GM18519 (cell line): ENCODE measurements around the gene CPNE6.

Source experiments
- ATAC-seq: cut with Tn5 transposase; IDR thresholded peaks from one replicate; pipeline ENCODE4 v1.9.1; 2021; ENCODE audit warnings: mild to moderate bottlenecking, moderate library complexity; ENCODE audit not compliant: unreplicated experiment, low FRiP score

Gene CPNE6

DNA sequence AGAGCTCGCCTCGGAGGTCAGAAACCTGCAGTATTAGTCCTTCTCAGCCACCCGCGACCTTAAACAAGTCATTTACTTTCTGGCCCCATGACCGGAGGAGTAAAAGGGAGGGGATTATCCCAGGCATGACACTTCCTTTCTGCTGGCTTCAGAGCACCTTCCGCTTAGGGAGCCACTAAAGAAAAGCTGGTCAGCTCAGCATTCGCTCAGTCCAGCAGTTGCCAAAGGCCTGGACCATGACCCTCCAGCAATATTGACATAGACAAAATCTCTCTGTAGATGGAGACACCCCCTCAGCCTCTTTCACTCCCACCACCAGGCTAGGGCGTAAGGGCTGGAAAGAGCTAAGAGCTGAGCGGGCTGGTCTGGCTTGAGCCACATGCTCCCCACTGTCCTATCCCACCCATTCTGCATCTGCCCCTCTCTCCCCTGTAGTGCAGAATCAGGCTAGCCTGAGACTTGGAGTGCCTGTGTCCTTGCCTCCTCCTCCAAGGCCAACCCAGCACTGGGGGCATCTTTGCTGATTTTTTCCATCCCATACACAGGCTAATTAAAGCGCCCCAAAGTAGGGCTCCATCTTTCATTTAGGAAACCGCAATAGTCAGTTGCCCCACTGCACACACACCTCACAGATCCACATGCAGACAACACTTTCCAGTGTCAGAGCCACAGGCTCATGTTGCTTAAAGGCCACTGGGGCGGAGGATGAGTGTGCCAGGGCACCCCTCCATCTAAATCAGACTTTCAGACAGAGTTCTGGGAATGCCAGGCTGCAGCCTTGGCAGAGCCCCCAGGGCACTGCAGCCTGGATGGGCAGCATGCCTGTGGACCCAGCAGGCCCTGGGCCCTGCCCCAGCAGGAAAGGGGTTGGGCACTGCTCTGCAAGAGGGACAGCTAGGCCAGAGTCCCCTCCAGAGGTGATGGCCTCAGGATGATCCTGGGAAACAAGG is 4.0 kb upstream of the CPNE6 start:
- ATAC-seq, result no peak

DNA sequence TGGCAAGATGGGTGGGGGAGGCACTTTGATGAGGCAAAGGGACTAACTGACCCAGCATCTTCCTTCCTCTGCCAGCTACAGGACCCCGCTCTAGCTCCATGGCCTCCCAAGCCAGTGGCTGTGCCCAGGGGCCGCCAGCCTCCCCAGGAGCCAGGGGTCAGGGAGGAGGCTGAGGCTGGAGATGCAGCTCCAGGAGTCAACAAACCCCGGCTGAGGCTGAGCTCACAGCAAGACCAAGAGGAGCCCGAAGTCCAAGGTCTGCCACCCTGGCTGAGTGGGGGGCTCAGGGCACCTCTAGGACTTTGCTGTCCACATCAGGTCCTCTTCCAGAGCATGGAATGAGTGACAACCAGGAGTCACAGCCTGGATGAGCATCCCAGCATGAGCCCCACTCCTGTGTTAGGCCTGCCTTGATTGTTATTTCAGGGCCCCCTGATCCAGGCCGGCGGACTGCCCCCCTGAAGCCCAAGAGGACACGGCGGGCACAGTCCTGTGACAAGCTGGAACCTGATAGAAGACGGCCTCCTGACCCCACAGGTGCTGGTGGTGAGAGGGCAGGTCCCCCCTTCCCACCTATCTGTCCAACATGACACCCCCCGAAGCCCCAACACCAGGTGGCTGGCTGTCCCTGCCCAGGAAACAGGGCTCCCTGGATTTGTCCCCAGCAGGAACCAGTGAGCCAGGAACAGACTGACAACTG is 2.5 kb upstream of the CPNE6 start:
- no peak for ATAC-seq

DNA sequence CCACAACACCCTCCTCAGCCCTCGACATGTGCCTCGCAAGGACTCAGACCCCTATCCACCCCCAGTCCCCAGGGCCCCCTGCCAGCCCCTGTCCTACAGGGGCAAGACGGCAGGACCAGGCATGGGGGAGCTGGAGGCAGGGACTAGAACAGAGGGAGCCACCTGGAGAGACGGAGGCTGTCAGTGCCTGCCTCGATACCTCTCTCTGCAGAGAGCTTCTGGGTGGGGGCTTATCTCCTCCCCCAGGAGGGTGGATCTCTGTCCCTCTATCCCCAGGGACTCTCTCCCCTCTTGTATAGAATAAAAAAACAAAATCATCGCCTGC is 2.0 kb upstream of the CPNE6 start:
- ATAC-seq, result no peak

GRCh38 chr14:24070285-24071143 is 848 bp upstream of the CPNE6 start:
- ATAC-seq, result no peak

DNA sequence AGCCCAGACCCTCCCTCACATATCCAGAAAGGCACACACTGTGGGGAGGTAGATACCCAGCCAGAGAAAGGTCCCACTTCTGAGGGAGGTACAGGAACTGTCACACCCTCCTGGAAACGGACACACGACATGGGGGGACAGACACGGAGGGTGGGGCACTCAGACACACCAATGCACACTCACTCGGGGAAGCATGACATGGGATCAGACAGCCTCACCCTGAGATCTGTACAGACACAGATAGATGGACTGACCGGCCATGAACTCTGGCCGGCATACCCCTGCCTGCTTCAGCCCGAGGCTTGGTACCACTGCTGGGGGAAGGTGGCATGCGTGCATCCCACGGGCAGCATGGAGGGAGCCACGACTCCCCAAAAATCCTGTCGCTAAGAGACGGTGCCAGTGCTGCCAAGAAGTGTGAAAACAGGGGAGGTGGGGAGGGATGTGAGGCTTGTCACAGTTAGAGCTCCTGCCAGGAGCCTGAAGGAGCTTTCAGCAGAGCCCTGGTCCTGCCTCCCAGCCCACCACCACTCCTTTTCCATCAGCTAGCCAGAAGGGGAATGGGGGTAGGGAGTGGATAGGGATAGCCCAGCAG is 571 bp downstream of the CPNE6 start:
- ATAC-seq, result no peak

GRCh38 chr14:24072436-24072835 is 1.1 kb downstream of the CPNE6 start:
- no peak for ATAC-seq

DNA sequence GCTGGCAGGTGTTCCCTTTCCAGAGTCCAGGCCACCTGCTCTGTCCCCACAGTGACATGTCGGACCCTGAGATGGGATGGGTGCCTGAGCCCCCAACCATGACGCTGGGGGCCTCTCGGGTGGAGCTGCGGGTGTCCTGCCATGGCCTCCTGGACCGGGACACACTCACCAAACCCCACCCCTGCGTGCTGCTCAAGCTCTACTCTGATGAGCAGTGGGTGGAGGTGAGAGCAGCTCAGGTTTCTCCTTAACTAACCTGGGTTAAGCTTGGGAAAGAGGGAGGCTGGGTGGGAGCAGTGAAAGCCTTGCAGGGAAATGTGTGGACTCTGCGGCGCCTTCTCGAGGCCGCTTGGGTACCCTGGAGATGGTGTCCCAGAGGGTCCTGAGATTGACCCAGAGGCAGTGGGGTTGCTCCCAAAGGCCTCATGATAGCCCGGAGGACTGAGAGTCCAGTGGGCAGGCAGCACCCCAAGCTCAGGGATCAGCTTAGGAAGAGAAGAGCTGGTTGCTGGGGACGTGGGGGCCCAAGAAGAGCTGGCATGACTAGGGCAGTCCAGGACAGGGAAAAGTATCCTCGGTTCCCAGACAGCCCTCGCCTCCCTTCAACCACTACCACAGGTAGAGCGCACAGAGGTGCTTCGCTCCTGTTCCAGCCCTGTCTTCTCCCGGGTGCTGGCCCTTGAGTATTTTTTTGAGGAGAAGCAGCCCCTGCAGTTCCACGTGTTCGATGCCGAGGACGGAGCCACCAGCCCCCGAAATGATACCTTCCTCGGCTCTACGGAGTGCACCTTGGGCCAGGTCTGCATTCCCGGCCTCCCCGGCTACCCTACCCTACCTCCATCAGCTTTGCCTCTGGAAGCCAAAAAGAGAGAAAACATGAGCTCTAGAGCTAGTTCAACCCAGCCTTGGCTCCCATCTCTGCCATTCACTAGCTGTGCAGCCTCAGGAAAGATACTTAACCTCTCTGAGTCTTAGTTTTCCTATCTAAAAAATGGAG is 1.8 kb downstream of the CPNE6 start:
- no peak for ATAC-seq

DNA sequence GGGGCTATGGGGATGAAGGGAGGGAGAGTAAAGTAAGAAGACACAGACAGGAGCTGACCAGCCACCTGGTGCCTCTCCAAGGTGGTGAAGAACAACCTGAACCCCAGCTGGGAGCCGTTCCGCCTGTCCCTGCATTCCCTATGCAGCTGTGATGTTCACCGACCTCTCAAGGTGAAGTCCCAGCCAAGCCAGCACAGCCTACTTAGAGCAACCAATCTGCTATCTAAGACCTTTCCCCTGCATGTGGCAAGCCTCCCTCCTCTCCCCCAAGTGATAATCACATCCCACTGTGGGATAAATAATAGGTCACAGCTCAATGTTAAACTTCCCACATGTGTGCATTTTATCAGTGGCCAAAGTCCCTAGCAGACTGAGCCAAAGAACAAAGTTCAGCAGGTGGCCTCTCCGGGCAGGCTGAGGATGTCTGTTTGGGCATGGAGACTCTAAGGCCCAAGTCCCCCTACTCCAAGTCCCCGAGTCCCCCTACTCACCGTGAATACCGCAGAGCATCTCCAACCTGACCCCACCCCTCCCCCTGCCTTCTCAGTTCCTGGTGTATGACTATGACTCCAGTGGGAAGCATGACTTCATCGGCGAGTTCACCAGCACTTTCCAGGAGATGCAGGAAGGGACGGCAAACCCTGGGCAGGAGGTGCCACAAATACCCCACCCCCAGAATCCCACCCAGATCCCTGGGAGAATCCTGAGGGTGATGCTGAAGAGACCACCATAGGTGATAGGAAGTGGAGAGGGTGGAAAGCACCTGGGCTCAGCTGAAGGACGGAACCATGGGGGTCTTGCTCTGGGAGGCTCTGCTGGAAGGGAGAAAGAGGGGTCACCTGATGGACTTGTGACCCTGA is 3.5 kb downstream of the CPNE6 start:
- ATAC-seq, result no peak

GRCh38 chr14:24075485-24076301 is 4.3 kb downstream of the CPNE6 start:
- no peak for ATAC-seq

DNA sequence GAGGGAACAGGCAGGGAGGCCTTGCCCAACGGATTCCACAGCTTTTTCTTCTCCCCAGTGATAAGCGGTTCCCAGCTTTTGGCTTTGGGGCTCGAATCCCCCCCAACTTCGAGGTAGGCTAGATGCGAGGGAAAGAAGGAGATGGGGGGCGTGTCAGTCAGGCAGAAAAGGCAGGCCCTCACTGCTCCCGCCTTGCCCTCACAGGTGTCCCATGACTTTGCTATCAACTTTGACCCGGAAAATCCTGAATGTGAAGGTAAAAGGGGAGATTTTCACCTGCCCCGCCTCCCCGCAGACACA is 4.9 kb downstream of the CPNE6 start:
- ATAC-seq, result no peak

- no peak for ATAC-seq
Measured at GRCh38 chr14:24077086-24077485, 5.7 kb downstream of the CPNE6 start.

GRCh38 chr14:24078146-24078545 is 6.8 kb downstream of the CPNE6 start:
- no peak for ATAC-seq

- ATAC-seq, result no peak
Measured at GRCh38 chr14:24079491-24080141, 8.3 kb downstream of the CPNE6 start.

DNA sequence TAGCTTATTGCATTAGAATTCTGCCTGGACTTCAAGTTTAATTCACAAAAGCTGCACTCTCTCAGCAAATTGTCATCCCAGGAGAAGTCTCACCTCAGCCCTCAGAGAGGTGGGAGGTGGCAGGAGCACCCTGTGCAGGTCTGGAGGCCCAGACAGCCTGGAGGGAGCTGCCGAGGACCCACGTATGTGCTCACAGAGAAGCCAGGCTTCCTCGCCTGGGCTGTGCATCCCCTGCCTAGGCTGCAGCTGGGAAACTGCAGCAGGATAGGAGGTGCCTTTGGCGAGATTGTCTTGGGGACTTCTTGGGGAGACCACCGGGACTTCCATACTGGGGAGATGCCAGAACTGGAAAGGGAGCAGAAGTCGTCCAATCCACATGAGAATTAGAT is 8.8 kb downstream of the CPNE6 start:
- no peak for ATAC-seq

- ATAC-seq, result peak; percentile 70
Measured at GRCh38 chr14:24080888-24081738, 9.8 kb downstream of the CPNE6 start.

DNA sequence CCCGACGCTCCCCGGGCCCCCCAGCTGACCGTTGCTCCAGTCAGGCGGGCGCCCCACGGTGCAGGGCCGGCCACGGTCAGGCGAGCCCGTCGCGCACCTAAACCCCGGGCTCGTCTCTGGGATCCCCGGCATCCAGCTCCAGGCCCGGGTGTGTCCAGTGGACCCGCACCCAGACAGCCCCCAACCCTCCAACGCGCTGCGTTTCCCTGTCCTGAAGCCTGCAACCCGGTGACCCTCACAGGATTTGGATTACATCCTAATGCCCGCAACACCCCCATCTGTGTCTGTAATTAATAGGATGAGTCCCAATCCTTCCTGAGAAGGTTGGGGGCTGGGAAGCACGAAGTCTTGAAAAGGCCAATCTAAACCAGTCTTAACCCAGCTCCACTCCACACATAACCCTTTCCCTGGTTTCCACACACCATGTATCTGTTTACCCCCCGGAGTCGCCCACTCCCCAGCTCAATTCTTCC is 10.4 kb downstream of the CPNE6 start:
- no peak for ATAC-seq
